ENCODE measurements around the gene THY1. TPM values are rescaled to one million over a fixed set of nuclear protein-coding genes. Genes with fewer than 3 reads are reported as not detected.

THY1 gene
- total RNA-seq, 1 donor from 2014 or later: 3.5 TPM

DNA sequence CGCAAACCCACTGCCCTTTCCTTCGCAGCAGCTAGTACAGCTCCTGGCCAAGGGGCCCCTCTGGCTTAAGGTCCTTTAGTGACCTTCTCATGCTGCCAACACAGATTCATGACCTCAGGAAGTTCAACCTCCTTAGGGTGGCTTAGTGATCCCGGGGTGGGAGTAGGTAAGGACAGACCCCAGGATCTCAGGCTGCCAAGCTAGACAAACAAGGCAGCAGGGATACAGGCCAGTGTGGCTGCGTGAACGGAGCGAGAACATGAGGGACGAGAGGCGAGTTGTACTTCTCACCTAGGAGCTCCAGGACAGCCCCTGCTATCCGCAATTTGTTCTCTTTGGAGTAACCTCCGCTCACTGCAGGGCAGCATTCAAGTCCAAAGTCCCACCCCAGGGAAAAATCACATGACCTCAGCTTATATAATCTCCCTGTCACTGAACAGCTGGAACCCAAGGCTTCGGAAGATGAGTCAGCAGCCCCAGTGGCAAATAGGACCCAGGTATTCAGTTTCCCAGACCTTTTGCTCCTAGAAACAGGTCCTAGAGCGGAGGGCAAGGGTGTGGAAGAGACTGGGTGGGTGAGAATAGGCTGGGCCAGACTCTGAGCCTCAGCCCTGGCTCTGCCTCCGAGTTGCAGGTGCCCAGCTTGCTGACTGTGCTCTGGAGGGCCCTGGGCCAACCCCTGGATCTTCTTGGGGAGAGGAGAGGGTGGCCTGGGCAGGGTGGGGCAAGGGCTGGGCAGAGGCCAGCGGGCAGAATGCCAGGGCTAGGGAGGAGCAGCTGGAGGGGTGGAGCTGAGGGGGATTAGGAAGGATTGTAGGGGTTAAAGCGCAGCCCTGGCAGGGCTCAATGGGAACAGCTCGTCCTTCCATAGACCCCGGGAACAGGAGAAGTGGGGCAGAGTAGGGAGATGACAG is 54.6 kb downstream of the THY1 start:
- intact Hi-C loops (cut with DNase I): no loop called here
- TF ChIP-seq, protein P1, sequence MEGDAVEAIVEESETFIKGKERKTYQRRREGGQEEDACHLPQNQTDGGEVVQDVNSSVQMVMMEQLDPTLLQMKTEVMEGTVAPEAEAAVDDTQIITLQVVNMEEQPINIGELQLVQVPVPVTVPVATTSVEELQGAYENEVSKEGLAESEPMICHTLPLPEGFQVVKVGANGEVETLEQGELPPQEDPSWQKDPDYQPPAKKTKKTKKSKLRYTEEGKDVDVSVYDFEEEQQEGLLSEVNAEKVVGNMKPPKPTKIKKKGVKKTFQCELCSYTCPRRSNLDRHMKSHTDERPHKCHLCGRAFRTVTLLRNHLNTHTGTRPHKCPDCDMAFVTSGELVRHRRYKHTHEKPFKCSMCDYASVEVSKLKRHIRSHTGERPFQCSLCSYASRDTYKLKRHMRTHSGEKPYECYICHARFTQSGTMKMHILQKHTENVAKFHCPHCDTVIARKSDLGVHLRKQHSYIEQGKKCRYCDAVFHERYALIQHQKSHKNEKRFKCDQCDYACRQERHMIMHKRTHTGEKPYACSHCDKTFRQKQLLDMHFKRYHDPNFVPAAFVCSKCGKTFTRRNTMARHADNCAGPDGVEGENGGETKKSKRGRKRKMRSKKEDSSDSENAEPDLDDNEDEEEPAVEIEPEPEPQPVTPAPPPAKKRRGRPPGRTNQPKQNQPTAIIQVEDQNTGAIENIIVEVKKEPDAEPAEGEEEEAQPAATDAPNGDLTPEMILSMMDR (IDR thresholded peaks at IDR 0.05): no peak
- H3K27me3 ChIP-seq: no peaks in the 10 kb centered on the region
- no peaks in the 10 kb centered on the region for H3K9me3 ChIP-seq
- no peaks in the 10 kb centered on the region for H3K36me3 ChIP-seq
- H3K4me1 ChIP-seq: peaks cover 13 to 19% of the 10 kb centered on the region in 2 donors
- H3K4me3 ChIP-seq: no peak overlapping the region
- no peak overlapping the region for H3K27ac ChIP-seq
- no peak for DNase-seq (ENCODE audit: low spot score in 2 of 2)

- Histone ChIP-seq H3K4me1 (peaks cover 13 to 22% of the 10 kb centered on the region in 2 donors), H3K27ac (no peak overlapping the region), H3K27me3 (no peaks in the 10 kb centered on the region), H3K9me3 (no peaks in the 10 kb centered on the region), H3K4me3 (no peak overlapping the region), H3K36me3 (no peaks in the 10 kb centered on the region)
- DNase-seq (ENCODE audit: low spot score in 2 of 2): no peak
- TF ChIP-seq, protein P1 (IDR thresholded peaks at IDR 0.05): no peak
- intact Hi-C loops (cut with DNase I): no loop called here
Measured at GRCh38 chr11:119367661-119368120, 55.3 kb downstream of the THY1 start.

Other genes starting within 250 kb of the THY1 start
- not detected for gene NHERF4, start 237.7 kb downstream of the THY1 start, total RNA-seq
- 21.6 TPM for gene CBL, start 216.8 kb downstream of the THY1 start, total RNA-seq
- 2,975 TPM for gene MCAM, start 106.0 kb downstream of the THY1 start, total RNA-seq
- gene RNF26, start 88.6 kb downstream of the THY1 start, total RNA-seq: 16.8 TPM
- gene C1QTNF5, start 82.3 kb downstream of the THY1 start, total RNA-seq: 95.8 TPM
- gene MFRP, start 76.5 kb downstream of the THY1 start, total RNA-seq: not detected
- gene USP2, start 41.5 kb downstream of the THY1 start, total RNA-seq: not detected

All from ascending aorta (tissue), 2 donors.